AG09319 (cell line): ENCODE data around the gene TAF11L14.
"Not testable (repeated sequence)": the region's sequence is repeated elsewhere in the genome, so short reads cannot be mapped to it uniquely, and the experiment has no call there.

Experiments used
- DNase-seq: peaks from one replicate; pipeline ENCODE4 v3.0.0-alpha.2; 2010; ENCODE audit warnings: low read depth; ENCODE audit errors: extremely low read depth
- CTCF ChIP-seq: IDR thresholded peaks from 2 replicates; pipeline ENCODE4 v1.5.1; 2011; ENCODE audit warnings: low read depth, mild to moderate bottlenecking, inconsistent platforms, low read length, moderate library complexity

TAF11L14 gene

GRCh38 chr5:17634160-17634559 lies at the start of gene TAF11L14:
Gene TAF11L14, plus strand, starts transcription at chr5:17634460.
- no peak for DNase-seq

GRCh38 chr5:17585658-17586057 lies 48.6 kb upstream of the TAF11L14 start, which contains the start of gene TAF11L7:
Gene TAF11L7, minus strand, starts transcription at chr5:17585758.
- DNase-seq, result not testable (repeated sequence)

More at GRCh38 chr5:17634160-17634559, at the start of gene TAF11L14:
- no peak for TF ChIP-seq CTCF

- not testable (repeated sequence) for DNase-seq
These were observed 43.4 kb upstream of the TAF11L14 start, which contains the start of gene TAF11L8 for GRCh38 chr5:17590860-17591259. Gene TAF11L8, minus strand, starts transcription at chr5:17590960.

GRCh38 chr5:17594255-17594654 lies 40.0 kb upstream of the TAF11L14 start, which contains the start of gene TAF11L9:
Gene TAF11L9, minus strand, starts transcription at chr5:17594394.
- DNase-seq, result not testable (repeated sequence)

GRCh38 chr5:17597728-17598127 lies 36.5 kb upstream of the TAF11L14 start, which contains the start of gene TAF11L10:
Gene TAF11L10, minus strand, starts transcription at chr5:17597828.
- DNase-seq, result not testable (repeated sequence)

GRCh38 chr5:17603880-17604279 lies 30.4 kb upstream of the TAF11L14 start, which contains the start of gene TAF11L11:
Gene TAF11L11, plus strand, starts transcription at chr5:17604183.
- DNase-seq, result not testable (repeated sequence)

GRCh38 chr5:17604951-17605350 lies 29.3 kb upstream of the TAF11L14 start:
- no peak for DNase-seq
- TF ChIP-seq CTCF, result no peak

- DNase-seq, result not testable (repeated sequence)
These were observed 26.8 kb upstream of the TAF11L14 start for GRCh38 chr5:17607461-17607860.

GRCh38 chr5:17610092-17610491 lies 24.2 kb upstream of the TAF11L14 start, which contains the start of gene TAF11L12:
Gene TAF11L12, plus strand, starts transcription at chr5:17610392.
- DNase-seq, result not testable (repeated sequence)

- TF ChIP-seq CTCF, result no peak
These were observed 19.2 kb upstream of the TAF11L14 start for GRCh38 chr5:17614872-17615605.

GRCh38 chr5:17619354-17619753 lies 14.9 kb upstream of the TAF11L14 start:
- DNase-seq, result no peak
- no peak for TF ChIP-seq CTCF

More at GRCh38 chr5:17614872-17615605, 19.2 kb upstream of the TAF11L14 start:
- DNase-seq, result no peak
